G401 (cell line): ENCODE data around the gene GTF2F2. TPM values are rescaled to one million over a fixed set of nuclear protein-coding genes. Genes with fewer than 3 reads are reported as not detected.
"Not testable (repeated sequence)": the region's sequence is repeated elsewhere in the genome, so short reads cannot be mapped to it uniquely, and the experiment has no call there.

ENCODE experiments used
- DNase-seq: peaks from one replicate; pipeline ENCODE4 v3.0.0-alpha.2; 2015; ENCODE audit warnings: low spot score
- in situ Hi-C: cut with HindIII; loops from 2 replicates; pipeline ENCODE4 v1.10.0; 2016; ENCODE audit warnings: low sequenced_read_pairs, mixed read lengths
- total RNA-seq: library from RNA; depleted of rRNA; stranded (reverse); fragments of >200 nt; shearing (Covaris generic); gene quantifications from 2 replicates; pipeline ENCODE4 v1.2.3, GENCODE V29; 2014

The GTF2F2 gene
- total RNA-seq, 1 experiment from 2014 or later, result 47.5 TPM

- in situ Hi-C loops, result no loop called here
- DNase-seq, result no peak
Observed at GRCh38 chr13:45167611-45168554, 47.6 kb downstream of the GTF2F2 start.

- in situ Hi-C loops, result no loop called here
- no peak for DNase-seq
Observed at GRCh38 chr13:45168555-45168930, 48.2 kb downstream of the GTF2F2 start.

- in situ Hi-C loops, result no loop called here
Observed at GRCh38 chr13:45174478-45174877, 54.2 kb downstream of the GTF2F2 start.

GRCh38 chr13:45178349-45179162 lies 58.2 kb downstream of the GTF2F2 start:
- no peak for DNase-seq
- in situ Hi-C loops, result no loop called here

More at GRCh38 chr13:45174478-45174877, 54.2 kb downstream of the GTF2F2 start:
- DNase-seq, result no peak

GRCh38 chr13:45179428-45179827 lies 59.1 kb downstream of the GTF2F2 start:
- no peak for DNase-seq
- in situ Hi-C loops, result no loop called here

- DNase-seq, result no peak
- in situ Hi-C loops, result no loop called here
Observed at GRCh38 chr13:45180303-45180702, 60.0 kb downstream of the GTF2F2 start.

GRCh38 chr13:45180713-45181601 lies 60.6 kb downstream of the GTF2F2 start:
- DNase-seq, result no peak
- in situ Hi-C loops, result no loop called here

GRCh38 chr13:45184693-45185092 lies 64.4 kb downstream of the GTF2F2 start:
- DNase-seq, result no peak
- in situ Hi-C loops, result no loop called here

GRCh38 chr13:45185286-45185685 lies 65.0 kb downstream of the GTF2F2 start:
- in situ Hi-C loops, result no loop called here
- no peak for DNase-seq

GRCh38 chr13:45189077-45189476 lies 68.8 kb downstream of the GTF2F2 start:
- in situ Hi-C loops, DNase-seq: not testable (repeated sequence)

GRCh38 chr13:45189511-45189910 lies 69.2 kb downstream of the GTF2F2 start:
- in situ Hi-C loops, DNase-seq: not testable (repeated sequence)

- in situ Hi-C loops, result no loop called here
- DNase-seq, result no peak
Observed at GRCh38 chr13:45191874-45192273, 71.6 kb downstream of the GTF2F2 start.

- in situ Hi-C loops, result no loop called here
Observed at GRCh38 chr13:45194081-45194939, 74.0 kb downstream of the GTF2F2 start.

GRCh38 chr13:45195421-45195820 lies 75.1 kb downstream of the GTF2F2 start:
- in situ Hi-C loops, result no loop called here
- DNase-seq, result no peak

More at GRCh38 chr13:45194081-45194939, 74.0 kb downstream of the GTF2F2 start:
- DNase-seq, result peak; percentile 42

- no peak for DNase-seq
- in situ Hi-C loops, result no loop called here
Observed at GRCh38 chr13:45196096-45196495, 75.8 kb downstream of the GTF2F2 start.

GRCh38 chr13:45196622-45197021 lies 76.3 kb downstream of the GTF2F2 start:
- DNase-seq, result no peak
- in situ Hi-C loops, result no loop called here

GRCh38 chr13:45198041-45198440 lies 77.7 kb downstream of the GTF2F2 start:
- in situ Hi-C loops, result no loop called here
- DNase-seq, result no peak

GRCh38 chr13:45198924-45199323 lies 78.6 kb downstream of the GTF2F2 start:
- no peak for DNase-seq
- in situ Hi-C loops, result no loop called here
